G401 (cell line): ENCODE data around the gene NME4. TPM values are rescaled to one million over a fixed set of nuclear protein-coding genes. Genes with fewer than 3 reads are reported as not detected.
A peak's percentile ranks its signal among the peaks of the same experiment; 100 is the strongest.
"Not testable (repeated sequence)": the region's sequence is repeated elsewhere in the genome, so short reads cannot be mapped to it uniquely, and the experiment has no call there.

Experiments
- DNase-seq: peaks from one replicate; pipeline ENCODE4 v3.0.0-alpha.2; 2015; ENCODE audit warnings: low spot score
- in situ Hi-C: cut with HindIII; loops from 2 replicates; pipeline ENCODE4 v1.10.0; 2016; ENCODE audit warnings: low sequenced_read_pairs, mixed read lengths
- total RNA-seq: library from RNA; depleted of rRNA; stranded (reverse); fragments of >200 nt; shearing (Covaris generic); gene quantifications from 2 replicates; pipeline ENCODE4 v1.2.3, GENCODE V29; 2014; rRNA removed

NME4 gene
- 312 and 362 TPM in 2 replicates for total RNA-seq

DNA sequence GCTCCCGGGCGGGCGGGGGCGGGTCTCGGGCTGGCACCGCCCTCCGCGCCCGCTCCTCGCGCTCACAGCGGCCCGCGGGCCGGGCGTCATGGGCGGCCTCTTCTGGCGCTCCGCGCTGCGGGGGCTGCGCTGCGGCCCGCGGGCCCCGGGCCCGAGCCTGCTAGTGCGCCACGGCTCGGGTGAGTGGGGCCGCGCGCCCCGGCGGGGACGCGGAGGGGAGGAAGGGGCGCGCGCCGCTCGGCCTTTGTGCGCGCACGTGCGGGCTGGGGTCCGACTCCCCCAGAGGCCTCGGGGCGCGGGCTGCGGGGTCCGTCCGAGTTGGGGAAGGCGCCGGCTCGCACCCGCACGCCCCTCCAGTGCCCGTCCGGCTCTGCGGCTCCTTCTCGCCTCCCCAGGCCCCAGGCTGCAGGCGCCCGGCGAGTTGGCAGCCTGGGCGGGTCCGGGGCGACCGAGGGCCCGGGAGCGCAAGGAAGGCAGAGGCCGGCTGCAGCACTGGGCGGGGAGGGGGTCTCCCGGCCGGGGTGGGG is at the start of gene NME4:
Gene NME4 (plus strand): TSS at position 65 of the 527 bp plus-strand sequence. CDS start 24 bp downstream, at position 89.
- DNase-seq = no peak
- in situ Hi-C loops = no loop called here

- no peak for DNase-seq
- in situ Hi-C loops = no loop called here
Measured at GRCh38 chr16:347203-347602, 49.8 kb upstream of the NME4 start.

GRCh38 chr16:348495-348894 is 48.5 kb upstream of the NME4 start:
- DNase-seq, in situ Hi-C loops: not testable (repeated sequence)

- in situ Hi-C loops = no loop called here
- DNase-seq = no peak
Measured at GRCh38 chr16:349211-349610, 47.8 kb upstream of the NME4 start.

GRCh38 chr16:350203-350602 is 46.8 kb upstream of the NME4 start:
- in situ Hi-C loops = no loop called here
- DNase-seq = no peak

DNA sequence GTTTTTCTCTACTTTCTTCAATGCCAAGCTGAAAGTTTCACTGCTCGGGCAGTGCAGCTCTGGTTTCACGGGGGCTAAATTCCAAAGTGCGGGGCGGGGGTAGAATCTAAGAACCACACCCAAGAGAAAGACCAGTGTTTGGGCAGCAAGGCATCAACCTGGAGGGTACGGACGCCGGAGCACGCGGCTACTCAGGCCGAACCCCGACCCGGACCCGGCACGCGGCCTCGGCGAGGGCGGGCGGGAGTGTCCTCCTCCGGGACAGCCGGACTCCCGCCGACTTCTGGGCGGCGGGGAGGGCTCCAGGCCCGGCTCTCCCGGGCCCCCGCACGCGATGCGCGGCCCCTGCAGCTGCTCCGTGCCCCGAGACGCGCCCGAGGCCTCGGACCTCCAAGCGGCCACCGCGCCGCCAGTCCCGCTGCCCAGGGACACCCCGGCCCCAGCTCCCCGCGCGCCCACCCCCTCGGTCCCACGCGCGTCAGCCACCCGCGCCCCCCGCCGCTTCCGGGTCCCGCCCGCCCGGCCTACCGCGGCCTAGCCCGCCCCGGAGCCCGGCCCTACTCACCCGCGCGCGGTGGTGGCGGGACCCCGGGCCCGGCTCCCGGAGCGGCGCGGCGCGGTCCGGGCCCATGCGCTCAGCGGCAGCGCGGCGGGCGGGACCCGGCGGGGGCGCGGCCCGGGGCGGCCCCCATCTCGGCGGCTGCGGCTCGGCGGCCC is 45.0 kb upstream of the NME4 start:
- in situ Hi-C loops = no loop called here
- no peak for DNase-seq

DNA sequence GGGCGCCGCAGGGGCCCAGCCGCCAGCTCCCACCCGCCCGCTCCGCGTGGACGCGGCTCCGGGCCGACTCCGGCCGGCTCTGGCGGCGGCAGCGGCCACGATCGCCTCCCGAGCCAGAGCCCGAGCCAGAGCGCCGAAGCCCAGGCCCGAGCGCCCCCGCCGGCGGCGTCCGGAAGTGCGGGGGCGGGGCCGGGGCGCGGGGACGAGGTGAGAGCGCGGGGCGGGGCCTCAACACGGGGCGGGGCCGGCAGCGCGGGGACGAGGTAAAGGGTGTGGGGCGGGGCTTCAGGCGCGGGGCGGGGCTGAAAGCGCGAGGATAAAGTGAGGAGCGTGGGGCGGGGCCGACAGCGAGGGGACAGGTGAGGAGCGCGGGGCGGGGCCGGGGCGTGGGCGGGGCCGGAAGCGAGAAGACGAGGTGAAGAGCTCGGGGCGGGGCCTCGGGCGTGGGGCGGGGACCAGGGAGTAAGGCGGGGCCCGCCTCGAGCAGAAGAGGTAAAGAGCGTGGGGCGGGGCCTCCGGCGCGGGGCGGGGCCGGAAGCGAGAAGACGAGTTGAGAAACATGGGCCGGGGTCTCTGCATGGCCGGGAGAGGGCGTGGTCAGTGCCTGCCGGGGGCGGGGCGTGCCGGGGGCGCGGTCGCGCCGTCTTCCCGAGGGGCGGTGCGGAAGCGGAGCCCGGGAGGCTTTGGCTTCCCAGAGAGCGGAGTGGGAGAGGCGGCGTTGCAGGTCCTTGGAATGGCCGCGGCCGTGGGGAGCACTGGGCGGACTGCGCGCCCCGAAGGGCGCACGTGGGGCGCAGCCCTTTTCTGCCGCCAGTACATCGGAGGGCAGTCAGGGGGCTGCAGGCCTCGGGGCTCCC is 44.2 kb upstream of the NME4 start, which contains the start of gene AXIN1:
Gene AXIN1 (minus strand): TSS at position 177 of the 857 bp plus-strand sequence. CDS start 5,698 bp downstream, outside the sequence.
- in situ Hi-C loops = no loop called here
- peak; percentile 95 for DNase-seq

- in situ Hi-C loops = no loop called here
- DNase-seq = no peak
Measured at GRCh38 chr16:353404-354290, 43.4 kb upstream of the NME4 start.

- in situ Hi-C loops = no loop called here
- DNase-seq = no peak
Measured at GRCh38 chr16:354291-354881, 42.6 kb upstream of the NME4 start.

DNA sequence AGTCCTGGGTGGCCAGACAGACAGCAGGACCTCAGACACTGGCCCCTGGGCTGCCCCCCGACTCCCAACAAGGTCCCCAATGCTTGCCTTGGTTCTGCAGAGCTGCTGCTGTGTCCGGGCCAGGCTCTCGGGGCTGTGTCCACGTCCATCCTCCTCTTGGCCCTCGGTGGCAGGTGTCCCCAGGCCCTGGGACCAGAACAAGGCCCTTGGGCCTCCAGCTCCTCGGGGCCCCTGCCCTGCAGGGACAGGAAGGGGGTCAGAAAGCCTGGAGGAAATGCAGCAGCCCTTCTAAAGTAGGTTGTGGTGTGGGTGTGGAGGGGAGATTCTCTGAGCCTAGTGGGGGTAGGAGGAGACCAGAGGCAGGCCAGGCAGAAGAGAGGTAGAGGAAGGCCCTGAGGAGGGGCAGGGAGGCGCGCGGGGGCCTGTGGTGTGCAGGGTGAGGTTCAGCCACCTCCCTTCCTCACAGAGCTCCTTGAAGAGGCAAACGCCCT is 42.0 kb upstream of the NME4 start:
- no peak for DNase-seq
- in situ Hi-C loops = no loop called here

DNA sequence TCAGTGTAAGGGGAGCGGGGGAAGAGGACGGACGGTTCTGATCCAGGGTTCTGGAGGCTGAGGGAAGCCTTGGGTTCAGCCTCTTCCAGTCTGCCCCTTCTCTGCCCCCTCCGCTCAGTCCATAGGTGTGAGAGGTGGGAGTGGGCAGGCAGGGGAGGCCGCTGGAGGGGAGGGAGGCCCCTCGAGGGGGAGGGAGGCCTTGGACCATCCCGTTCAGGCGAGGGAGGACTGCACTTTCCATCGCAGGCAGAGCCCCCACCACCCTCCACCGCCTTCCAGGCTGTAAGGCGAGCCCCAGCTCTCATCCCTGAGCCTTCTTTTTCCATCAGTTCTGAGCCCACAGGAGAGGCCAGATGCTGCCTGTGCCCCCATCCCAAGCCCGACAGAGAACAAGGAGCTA is 40.3 kb upstream of the NME4 start:
- no peak for DNase-seq
- in situ Hi-C loops = no loop called here

GRCh38 chr16:359067-359763 is 37.8 kb upstream of the NME4 start:
- DNase-seq = no peak
- in situ Hi-C loops = no loop called here

- no peak for DNase-seq
- in situ Hi-C loops = no loop called here
Measured at GRCh38 chr16:359871-360697, 36.9 kb upstream of the NME4 start.

- in situ Hi-C loops = no loop called here
Measured at GRCh38 chr16:360698-361336, 36.2 kb upstream of the NME4 start.

GRCh38 chr16:361341-361871 is 35.6 kb upstream of the NME4 start:
- in situ Hi-C loops = no loop called here
- no peak for DNase-seq

More at GRCh38 chr16:360698-361336, 36.2 kb upstream of the NME4 start:
- DNase-seq = no peak

- in situ Hi-C loops = no loop called here
- DNase-seq = peak; percentile 89
Measured at GRCh38 chr16:361872-362701, 34.9 kb upstream of the NME4 start.
